Stimulated activated naive CD8-positive, alpha-beta T cell treated with anti-CD3 and anti-CD28 coated beads, Interleukin-15, Interleukin-2, amounts not matched to agents 100 U/mL and 50 U/mL, for 24 hours (primary cell): ENCODE data around the gene PDAP1.
"Not testable (repeated sequence)": the region's sequence is repeated elsewhere in the genome, so short reads cannot be mapped to it uniquely, and the experiment has no call there.

Experiments used
- ATAC-seq: fragments of 150-1000 bp; cut with Tn5 transposase; one replicate; pipeline ENCODE4 v1.10.0; 2021
- DNase-seq: peaks from one replicate; pipeline ENCODE4 v3.0.0; 2021

PDAP1 gene, protein sequence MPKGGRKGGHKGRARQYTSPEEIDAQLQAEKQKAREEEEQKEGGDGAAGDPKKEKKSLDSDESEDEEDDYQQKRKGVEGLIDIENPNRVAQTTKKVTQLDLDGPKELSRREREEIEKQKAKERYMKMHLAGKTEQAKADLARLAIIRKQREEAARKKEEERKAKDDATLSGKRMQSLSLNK

DNA sequence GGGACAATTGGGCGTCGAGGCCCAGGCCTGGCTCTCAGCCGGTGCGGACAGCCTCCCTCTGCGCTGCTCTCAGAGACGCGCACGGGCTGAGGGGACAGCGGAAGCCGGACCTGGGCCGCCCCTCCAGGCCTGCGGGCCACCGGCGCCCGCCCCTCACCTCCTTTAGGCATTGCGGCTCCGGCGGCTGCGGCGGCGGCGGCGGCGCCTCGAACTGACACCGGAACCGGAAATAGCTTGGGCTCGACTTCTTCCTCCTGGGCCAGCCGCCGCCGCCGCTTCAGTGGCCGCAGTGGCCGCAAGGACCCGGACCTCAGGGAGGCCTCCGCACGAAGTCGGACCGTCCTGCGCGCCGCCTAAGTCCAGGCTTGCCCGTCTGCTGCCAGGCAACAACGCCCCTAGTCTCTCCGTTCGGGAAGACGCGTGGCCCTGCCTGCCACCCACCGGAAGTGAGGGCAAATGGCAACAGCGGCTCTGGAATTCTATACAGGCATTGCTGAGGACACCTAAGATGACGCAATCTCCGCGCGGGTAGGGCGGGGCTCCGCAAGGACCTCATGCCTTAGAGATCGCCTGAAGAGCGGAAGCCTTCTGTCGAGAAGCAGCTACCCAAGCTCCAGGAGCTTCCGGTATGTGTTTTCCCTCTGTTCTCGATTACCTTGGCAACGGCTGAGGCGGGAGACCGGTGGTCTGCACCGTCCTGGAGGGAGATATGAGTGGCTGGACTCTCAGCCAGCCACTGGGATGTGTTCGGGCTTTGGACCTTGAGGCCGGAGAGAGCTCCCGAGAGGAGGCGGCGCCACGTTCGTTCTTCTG, at the start of gene PDAP1, which contains the start of gene BUD31:
Gene PDAP1, minus strand, starts transcription at position 219 of the 813 bp plus-strand sequence. Its CDS starts 49 bp downstream, at position 170.
Gene BUD31, plus strand, starts transcription at position 591 of the 813 bp plus-strand sequence. CDS start 2,124 bp downstream, outside the sequence.
- DNase-seq: peak; percentile 90
- ATAC-seq: peak; percentile 86

DNA sequence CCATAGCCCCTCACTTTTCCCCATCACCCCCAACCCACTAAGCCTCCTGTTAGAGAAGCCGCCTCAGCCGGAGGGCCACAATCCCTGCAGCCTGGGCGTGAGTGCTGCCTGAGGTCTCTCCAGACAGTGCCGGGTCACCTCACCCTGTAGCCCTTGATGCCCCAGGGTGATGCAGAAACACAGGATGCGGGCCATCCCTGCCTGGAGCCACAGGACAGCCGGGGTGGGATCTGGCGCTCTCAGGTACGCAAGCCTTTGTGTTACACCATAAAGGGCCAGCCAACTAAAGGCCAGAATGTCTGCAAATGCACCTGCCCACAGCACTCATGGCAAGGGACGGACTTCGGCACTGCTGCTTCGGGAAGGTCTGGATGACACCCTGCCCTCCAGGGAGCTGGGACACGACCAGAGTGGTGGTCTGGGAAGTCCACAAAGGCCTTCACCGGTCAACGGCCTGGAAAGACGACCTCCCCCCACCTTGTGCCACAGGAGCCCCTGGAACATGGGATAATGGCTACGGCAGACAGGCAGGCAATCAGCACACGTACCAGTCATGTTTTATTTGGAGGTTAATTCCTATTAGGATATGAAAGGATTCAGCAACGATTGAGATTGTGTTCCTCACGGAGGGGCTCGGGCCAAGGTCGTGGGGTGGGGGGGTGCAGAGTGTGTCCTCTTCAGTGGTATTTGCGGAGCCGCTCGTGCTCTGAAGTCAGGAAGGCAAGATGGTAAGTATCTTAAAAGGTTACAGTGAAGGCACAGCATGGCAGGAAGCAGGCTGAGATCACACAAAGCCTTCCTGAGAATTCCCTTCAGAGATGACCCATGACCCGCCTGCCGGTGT, 49.5 kb upstream of the PDAP1 start:
- no peak for DNase-seq
- no peak for ATAC-seq

DNA sequence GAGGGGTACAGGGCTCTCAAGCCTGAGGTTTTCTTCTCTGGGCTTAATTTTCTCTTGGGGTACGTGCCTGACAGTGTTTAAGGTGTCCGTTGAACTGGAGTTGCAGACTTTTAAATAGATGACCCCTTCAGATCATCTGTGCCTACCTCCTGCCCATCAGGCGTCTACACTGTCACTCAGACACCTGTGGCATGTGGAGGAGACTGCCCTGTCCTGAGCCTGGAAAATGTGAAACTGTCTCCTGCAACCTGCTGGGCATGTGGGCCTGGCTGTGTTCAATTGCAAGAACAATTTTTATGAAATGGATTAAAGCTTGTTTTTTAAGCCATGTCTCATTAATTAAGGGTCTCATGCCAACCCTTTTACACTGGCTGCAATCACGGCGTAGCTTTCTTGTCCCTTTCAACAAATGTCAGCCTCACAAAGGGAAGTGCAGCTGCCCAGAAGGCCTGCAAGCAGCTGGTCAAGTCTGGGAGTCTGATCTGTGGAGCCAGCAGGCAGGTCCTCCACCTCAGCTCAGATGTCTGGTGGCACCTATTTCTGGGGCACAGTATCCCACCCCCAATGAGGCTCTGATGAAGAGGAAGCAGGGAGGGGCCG, 48.8 kb upstream of the PDAP1 start:
- DNase-seq: no peak
- ATAC-seq: no peak

DNA sequence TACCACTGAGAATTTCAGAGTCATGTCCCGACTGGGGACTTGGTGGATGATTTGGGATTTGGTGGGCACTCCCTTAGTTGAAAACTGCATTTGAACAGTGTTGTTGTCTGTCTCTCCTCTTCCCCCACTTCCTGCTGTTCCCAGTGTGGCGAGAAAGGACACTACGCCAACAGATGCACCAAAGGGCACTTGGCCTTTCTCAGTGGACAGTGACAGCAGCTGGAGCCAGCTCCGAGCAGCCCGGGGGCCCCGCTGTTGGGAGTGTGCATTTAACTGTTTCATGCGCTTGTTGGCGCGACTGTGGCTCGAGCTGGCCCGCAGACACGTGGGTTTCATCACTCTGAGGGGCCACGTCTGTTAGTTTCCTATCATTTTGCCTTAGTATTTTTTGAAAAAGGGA, 47.9 kb upstream of the PDAP1 start:
- ATAC-seq: no peak
- DNase-seq: no peak

DNA sequence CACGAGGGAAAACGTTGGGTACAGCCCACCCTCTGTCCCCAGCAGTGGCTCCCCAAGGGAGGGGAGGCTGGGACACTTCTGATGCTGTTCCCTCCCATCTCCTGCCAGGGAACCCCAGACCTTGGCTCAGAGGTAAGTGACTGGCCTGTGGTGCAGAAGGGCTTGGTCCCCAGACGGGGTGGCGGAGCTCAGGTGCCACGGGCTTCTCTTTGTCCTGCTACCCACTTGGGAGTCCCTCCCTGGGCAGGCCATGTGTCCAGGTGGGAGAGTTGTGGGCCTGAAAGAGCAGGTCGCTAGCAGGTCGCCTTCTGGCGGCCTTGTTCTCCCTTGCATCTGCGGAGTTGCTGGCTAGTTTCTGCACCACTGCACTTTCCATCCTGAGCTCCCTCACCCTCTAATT, 47.5 kb upstream of the PDAP1 start:
- ATAC-seq (no peak), DNase-seq (no peak)

DNA sequence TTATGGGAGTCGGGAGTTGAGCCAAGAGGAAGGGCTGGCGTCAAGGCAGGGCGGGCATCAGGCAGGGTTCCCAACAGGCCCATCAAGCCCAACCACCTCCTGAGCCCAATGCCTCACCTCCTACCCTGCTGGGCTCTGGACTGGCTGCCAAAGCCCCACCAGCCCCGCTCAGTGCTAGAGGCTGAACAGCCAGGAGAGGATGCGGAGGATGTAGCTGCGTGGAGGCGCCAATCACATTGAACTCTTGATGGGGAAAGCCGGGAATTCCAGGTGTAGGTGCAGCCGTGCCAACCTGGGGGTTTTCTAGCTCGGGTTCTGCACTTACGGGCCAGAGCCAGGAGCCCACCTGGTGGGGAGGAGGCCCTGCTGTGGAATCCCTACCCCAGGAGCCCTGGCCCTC, 44.7 kb upstream of the PDAP1 start:
- ATAC-seq (no peak), DNase-seq (no peak)

DNA sequence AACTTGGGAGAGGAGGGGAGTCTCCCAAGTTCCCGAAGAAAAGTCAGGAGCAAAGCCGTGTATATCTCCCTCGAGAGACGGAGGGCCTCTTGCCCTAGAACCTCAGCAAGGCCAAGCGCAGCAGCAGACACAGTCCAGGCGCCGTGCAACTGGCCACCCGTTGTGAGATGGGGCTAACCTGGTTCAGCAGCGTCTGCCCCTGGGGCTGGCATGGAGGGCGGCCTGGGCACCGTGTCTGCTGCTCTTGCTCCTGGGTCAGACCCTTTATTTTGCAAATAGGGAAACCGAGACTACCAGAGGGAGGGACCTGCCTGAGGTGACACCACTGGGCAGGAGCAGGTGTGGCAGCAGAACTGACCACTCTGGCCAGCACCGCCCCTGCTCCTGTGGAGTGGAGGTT, 44.1 kb upstream of the PDAP1 start:
- DNase-seq (no peak), ATAC-seq (no peak)

DNA sequence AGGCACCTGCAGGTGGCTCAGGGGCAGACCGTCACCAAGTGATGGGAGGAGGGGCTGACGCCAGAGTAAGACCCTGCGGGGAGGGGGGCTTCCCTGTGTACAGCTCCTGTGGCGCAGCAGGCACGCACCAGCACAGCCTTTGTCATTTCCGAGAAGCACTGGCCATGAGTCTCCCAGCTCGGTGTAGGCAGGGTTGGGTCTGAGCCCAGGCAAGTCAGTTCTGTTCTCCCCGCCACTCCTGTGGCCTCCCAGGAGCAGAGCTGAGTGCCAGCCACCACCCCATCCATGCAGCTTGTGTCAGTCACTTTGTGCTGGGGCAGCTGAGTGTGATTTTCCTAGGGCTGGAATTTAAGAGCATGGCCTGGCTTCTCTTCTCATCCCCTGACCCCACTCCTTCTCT, 43.5 kb upstream of the PDAP1 start:
- no peak for DNase-seq
- no peak for ATAC-seq

DNA sequence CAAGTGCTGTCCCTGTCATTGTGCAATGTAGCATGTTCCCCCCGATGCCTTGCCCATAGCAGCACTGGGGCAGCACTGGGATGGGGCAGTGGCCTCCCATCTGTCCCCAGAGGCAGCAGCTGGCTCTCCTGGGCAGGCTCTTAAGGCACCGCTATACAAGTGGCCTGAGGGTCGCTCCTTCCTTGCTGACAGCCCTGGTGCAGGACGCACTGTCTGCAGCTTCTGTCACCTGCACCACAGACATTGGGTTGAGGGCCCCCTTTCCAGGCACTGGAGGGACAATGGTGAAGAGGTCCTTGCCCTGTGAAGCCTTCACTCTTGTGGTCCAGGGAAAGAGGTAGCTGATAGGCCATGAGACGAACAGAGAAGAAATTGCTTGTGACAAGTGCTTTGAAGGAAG, 40.9 kb upstream of the PDAP1 start:
- DNase-seq (no peak), ATAC-seq (no peak)

DNA sequence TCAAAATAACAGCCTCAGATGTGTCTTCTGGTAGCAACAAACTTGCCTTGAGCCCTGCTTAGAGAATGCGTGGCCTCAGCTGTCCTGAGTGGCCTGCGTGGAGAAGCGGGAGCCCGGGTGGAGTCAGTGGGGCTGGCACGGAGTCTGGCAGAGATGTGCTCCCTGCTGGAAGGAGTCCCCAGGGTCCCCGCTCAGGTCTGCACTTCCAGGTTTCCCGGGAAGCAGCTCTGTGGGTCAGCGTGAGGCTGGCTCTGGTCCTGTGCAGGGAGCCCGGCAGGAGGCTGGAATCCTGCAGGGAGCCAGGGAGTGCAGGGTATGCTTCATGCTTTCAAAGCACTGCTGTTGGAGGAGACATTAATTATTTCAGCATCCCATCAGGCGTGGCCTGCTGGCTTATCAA, 40.5 kb upstream of the PDAP1 start:
- ATAC-seq (no peak), DNase-seq (no peak)

DNA sequence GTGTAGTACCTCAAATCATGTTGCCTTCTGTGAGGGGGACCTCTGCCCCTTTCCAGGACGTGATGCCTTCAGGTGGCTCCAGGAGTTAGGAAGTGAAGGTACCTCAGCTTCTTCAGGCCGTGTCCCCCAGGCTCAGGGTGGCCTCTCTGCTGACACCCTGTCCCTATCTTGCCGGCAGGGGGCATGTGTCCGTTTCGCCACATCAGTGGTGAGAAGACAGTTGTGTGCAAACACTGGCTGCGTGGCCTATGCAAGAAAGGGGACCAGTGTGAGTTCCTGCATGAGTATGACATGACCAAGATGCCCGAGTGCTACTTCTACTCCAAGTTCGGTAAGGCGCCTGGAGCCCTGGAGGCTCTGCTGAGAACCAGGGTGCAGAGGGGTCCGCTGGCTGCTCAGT, 39.5 kb upstream of the PDAP1 start:
- DNase-seq (no peak), ATAC-seq (no peak)

DNA sequence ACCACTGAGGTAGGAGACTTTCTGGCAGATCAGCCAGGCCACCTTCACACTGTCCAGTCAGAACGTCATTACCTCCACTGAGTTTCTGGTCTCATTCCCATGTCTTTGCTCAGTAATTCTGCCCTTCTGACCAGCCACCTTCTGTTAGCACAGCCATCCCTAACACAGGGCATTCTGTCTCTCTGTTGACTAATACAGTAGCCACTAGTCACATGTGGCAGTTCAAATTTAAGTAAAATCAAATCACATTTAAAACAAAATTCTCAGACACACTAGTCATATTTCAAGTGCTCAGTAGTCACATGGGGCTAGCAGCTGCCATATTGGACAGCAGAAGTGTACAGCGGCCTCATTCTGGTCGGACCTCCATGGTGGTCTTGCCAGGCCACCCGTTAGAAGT, 37.7 kb upstream of the PDAP1 start:
- no peak for DNase-seq

DNA sequence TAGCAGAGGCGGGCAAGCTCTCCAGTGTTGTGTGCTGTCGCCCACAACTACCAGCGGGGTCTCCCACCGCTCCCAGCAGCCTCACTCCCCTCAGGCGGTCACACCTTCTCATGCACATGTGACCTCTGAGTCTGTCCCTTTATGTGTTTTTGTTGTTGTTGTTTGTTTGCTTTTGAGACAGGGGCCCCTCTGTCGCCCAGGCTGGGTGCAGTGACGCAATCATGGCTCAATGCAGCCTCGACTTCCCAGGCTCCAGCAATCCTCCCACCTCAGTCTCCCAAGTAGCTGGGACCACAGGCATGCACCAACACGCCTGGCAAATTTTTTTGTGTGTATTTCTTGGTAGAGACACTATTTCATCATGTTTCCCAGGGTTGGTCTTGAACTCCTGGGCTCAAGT, 31.8 kb upstream of the PDAP1 start:
- no peak for ATAC-seq
- no peak for DNase-seq

More for the DNA sequence above, 37.7 kb upstream of the PDAP1 start:
- no peak for ATAC-seq

DNA sequence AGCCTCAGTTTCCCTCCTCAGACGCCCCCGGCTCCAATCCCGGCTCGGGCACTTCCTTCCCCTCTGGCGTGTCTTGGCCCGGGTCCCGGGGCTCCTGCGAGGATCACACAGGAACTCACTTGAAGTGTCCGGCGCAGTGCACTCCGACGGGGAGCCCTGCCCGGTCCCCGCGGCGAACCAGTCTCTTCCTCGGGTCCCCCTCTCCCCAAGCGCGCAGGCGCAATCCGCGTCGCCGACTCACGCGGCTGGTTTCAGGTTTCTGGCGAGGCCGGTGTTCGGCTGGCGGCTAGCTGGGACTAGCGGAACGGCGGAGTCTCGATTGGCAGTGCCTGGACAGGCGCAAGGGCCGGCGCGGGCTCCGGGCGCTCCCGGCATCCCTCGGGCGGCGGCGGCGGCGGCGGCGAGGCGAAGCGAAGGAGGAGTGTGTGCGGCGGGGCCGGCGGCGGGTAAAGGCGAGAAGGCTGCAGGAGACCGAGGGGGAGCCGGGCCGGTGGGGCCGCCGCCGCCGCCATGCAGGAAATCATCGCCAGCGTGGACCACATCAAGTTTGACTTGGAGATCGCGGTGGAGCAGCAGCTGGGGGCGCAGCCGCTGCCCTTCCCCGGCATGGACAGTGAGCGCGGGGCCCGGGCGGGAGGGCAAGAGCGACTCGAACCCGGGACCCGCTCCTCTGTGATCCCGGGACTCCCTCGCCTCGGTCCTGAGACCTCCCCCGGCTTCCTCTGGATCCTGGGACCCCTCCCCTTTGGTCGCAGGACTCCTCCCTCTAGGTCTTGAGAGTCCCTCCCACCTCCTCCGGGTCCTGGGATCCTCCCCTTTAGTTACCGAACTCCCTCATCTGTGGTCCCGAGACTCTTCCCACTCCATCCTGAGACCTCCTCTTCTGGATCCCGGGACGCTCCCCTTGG, 30.4 kb upstream of the PDAP1 start, which contains the start of the genes CPSF4 and PTCD1:
Gene CPSF4, plus strand, starts transcription at position 371 of the 908 bp plus-strand sequence. Its CDS starts 140 bp downstream, at position 511.
Gene PTCD1, minus strand, starts transcription at position 226 of the 908 bp plus-strand sequence. CDS start 3,556 bp downstream, outside the sequence.
- ATAC-seq: peak; percentile 95

DNA sequence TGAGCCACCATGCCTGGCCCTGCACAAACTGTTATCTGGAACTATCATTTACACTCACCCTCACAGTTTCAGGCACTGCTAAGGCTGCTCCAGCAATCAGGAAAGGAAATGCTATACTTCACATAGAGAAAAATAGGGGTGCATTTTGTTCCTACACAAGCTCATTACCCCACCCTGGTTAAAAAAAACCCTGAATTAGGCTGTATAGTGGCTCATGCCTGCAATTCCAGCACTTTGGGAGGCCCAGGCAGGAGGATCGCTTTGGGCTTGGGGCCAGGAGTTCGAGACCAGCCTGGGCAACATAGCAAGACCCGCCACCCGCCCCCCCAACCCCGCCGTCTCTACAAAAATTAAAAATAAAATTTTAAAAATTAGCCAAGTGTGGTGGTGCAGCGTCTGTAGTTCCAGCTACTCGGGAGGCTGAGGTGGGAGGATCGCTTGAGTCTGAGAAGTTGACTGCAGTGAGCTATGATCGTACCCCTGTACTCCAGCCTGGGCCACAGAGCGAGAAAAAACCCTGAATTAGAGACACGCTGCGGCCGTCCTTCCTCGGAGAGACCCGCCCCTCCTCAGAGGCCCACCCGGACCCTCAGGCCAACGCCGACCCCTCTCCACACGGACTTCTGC, 29.7 kb upstream of the PDAP1 start:
- no peak for DNase-seq
- ATAC-seq: peak; percentile 1

More for the DNA sequence above, 30.4 kb upstream of the PDAP1 start, which contains the start of the genes CPSF4 and PTCD1:
- peak; percentile 96 for DNase-seq

DNA sequence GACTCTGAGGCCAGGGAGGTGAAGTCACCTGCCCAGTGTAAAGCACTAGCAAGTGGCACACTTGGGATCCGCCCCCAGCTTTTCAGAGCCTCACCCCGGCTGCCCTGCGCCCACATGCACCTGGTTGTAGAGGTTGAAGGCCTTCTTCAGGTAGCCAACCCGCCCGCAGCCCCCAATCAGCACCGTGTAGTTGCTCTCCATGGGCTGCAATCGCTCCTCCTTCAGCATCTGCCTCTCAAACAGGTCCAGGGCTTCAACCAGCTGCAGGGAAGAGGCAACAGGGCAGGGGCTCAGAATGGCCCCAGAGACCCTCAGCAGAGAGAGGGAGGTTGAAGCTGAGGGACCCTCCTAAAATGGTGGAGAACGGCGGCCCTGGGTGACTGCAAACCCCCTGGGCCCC, 24.8 kb upstream of the PDAP1 start:
- no peak for ATAC-seq
- DNase-seq: no peak

DNA sequence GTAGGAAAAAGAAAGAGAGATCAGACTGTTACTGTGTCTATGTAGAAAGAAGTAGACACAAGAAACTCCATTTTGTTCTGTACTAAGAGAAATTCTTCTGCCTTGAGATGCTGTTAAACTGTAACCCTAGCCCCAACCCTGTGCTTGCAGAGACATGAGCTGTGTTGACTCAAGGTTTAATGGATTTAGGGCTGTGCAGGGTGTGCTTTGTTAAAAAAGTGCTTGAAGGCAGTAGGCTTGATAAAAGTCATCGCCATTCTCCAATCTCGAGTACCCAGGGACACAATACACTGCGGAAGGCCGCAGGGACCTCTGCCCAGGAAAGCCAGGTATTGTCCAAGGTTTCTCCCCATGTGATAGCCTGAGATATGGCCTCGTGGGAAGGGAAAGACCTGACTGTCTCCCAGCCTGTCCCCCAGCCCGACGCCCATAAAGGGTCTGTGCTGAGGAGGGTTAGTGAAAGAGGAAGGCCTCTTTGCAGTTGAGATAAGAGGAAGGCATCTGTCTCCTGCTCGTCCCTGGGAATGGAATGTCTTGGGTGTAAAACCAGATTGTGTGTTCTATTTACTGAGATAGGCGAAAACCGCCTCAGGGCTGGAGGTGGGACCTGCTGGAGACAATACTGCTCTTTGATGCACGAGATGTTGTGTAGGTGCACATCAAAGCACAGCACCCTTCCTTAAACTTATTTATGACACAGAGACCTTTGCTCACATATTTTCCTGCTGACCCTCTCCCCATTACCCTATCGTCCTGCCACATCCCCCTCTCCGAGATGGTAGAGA, 23.6 kb upstream of the PDAP1 start:
- not testable (repeated sequence) for ATAC-seq

DNA sequence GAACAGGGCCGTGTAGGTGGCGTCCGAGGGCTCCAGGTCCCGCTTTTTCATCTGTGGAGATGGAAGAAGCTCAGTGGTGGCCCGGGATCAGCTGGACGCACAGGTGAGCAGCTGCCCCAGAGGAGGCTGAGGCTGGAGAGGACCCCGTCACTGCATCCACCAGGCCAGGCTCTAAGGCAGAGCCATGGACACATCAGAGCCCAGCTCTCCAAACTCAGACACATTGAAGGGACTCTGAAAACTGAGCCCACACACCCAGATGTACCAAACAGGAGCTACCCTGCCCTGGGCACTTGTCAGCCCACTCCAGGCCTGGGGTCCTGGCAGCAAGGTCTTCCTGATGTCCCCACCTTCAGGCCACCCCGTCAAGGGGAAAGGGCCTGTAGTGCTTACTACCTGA, 21.4 kb upstream of the PDAP1 start:
- ATAC-seq (no peak), DNase-seq (no peak)

More for the DNA sequence above, 23.6 kb upstream of the PDAP1 start:
- DNase-seq: not testable (repeated sequence)

DNA sequence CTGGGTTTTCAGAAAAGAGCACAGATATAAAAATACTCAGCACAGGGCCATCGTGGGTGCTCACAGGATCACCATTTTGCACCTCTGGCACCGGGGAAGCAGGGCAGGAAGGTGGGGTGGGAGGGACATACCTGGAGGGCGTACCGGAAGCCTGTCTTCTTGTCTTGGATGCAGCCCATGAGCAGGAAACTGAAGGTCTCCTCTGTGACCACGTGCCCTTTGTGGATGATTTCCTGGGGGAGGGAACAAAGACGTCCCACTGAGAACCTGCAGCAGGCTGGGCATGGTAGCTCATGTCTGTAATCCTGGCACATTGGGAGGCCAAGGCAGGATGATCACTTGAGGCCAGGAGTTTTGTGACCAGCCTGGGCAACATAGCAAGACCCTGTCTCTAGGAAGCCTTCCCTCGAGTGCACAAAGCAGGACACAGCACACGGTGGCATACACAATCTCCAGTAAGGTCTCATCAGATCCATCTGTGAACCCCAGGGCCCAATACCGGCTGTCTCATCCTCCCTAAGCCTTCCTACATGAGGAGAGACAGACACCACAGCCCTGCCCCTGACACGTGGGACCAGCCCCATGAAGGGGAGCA, 20.7 kb upstream of the PDAP1 start:
- no peak for DNase-seq

More for the DNA sequence above, 20.7 kb upstream of the PDAP1 start:
- no peak for ATAC-seq
